ENCODE results near the gene WDR62. TPM values are rescaled to one million over a fixed set of nuclear protein-coding genes. Genes with fewer than 3 reads are reported as not detected.

The WDR62 gene
- total and polyA plus RNA-seq, 2 of the 8 experiments (the other 6 are each of a cell fraction or from before 2014, with no cell fraction given) = 28.2 to 39.5 TPM

DNA sequence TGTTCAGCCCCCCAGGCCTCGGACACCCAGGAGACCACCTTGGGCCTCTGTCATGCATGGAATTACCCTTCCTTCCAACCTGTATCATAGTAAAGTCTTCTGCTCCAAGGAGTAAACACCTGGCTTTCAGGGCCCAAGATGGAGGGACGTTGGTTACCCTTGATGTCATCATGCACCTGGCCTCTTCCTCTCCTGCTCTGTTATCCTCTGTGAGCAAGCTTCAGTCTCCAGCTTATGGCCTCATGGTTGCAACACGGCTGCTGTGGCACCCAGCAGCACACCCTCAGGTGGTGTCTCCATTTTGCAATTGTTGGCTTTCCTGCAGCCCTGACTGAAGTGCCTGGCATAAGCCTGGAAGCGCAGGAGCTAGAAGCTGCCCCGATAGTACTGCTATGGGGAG, 52.3 kb downstream of the WDR62 start:
- Histone ChIP-seq H2BK20ac (ENCODE audit: low read length) (no peak overlapping the region), H3K56ac (replicated peaks; ENCODE audit: insufficient read length, low read depth, low read length) (no peak overlapping the region), H3K14ac (ENCODE audit: insufficient read length) (no peak overlapping the region), H2BK15ac (ENCODE audit: low read length) (no peak overlapping the region), H3K79me2 (ENCODE audit: control insufficient read depth in 1 of 2, insufficient read depth in 2 of 2, low read length in 2 of 2) (no peaks in the 10 kb centered on the region), H3K18ac (ENCODE audit: extremely low read depth, low read length) (no peak overlapping the region), H3K9ac (replicated peaks in 1 of 4; ENCODE audit: extremely low read depth in 1 of 4, low read depth in 3 of 4, low read length in 3 of 4) (no peak overlapping the region), H3K36me3 (ENCODE audit: control insufficient read depth in 2 of 4, insufficient read depth in 4 of 4, low read length in 3 of 4) (peaks cover 12 to 32% (median 27%) of the 10 kb centered on the region in 4 experiments; a peak in 7 of 8 replicates), H4K5ac (ENCODE audit: insufficient read length, low read depth, low read length) (no peak overlapping the region), H4K20me1 (replicated peaks in 1 of 2; ENCODE audit: control insufficient read depth in 1 of 2, insufficient read depth in 2 of 2, low read length in 2 of 2) (peaks cover 0 to 5% of the 10 kb centered on the region in 2 experiments), H3K23ac (ENCODE audit: insufficient read length) (no peak overlapping the region), H3K23me2 (ENCODE audit: low read depth, low read length) (no peaks in the 10 kb centered on the region), H3K4me3 (ENCODE audit: extremely low read depth in 1 of 4, insufficient read depth in 2 of 4, low read depth in 3 of 4, low read length in 4 of 4) (no peak overlapping the region), H4K91ac (replicated peaks; ENCODE audit: insufficient read length, low read length) (no peak overlapping the region), H2AFZ (ENCODE audit: low read length) (no peak overlapping the region), H3K27me3 (replicated peaks in 1 of 4; ENCODE audit: control insufficient read depth in 3 of 4, extremely low read depth in 1 of 4, insufficient read depth in 3 of 4, low read length in 3 of 4) (no peaks in the 10 kb centered on the region), H3K79me1 (ENCODE audit: low read depth, low read length) (no peaks in the 10 kb centered on the region; the same call in 1 of the 2 replicates), H3K4me1 (replicated peaks in 1 of 4; ENCODE audit: control insufficient read depth in 3 of 4, insufficient read depth in 4 of 4, low read length in 3 of 4) (peaks cover 8 to 18% (median 12%) of the 10 kb centered on the region in 4 experiments), H3K4me2 (ENCODE audit: insufficient read depth in 1 of 2, low read depth in 2 of 2, low read length in 2 of 2) (no peak overlapping the region), H2AK5ac (ENCODE audit: low read depth, low read length) (no peak overlapping the region), H2BK120ac (replicated peaks; ENCODE audit: low read depth, low read length) (no peak overlapping the region), H3K9me3 (ENCODE audit: insufficient read depth in 2 of 2, low read depth in 1 of 2, low read length in 1 of 2) (no peaks in the 10 kb centered on the region), H3K27ac (ENCODE audit: low read depth, low read length) (no peak overlapping the region), H2BK5ac (ENCODE audit: low read depth, low read length) (no peak overlapping the region), H2BK12ac (ENCODE audit: low read depth, low read length) (no peak overlapping the region), H4K8ac (ENCODE audit: extremely low read depth, insufficient read depth, low read length) (no peak overlapping the region), H3K4ac (replicated peaks; ENCODE audit: insufficient read length, low read depth, low read length) (no peak overlapping the region)
- POLR2A ChIA-PET (ENCODE audit: partially characterized antibody) = interaction anchor here (1.3 kb wide), 1 partner anchor 43 kb away, joined by 3 read pairs; no protein-coding TSS in a partner anchor
- TF ChIP-seq MAFK (IDR thresholded peaks at IDR 0.05; ENCODE audit: low read depth, low read length) = no peak
- no peak for TF ChIP-seq SUZ12 (IDR thresholded peaks at IDR 0.05; ENCODE audit: low read length)
- no peak for TF ChIP-seq SIRT6 (IDR thresholded peaks at IDR 0.05; ENCODE audit: low read length)
- CTCF ChIA-PET (ENCODE audit: partially characterized antibody) = interaction anchor here (0.5 to 1.4 kb wide), 3 partner anchors 22 to 48 kb away, joined by 3 read pairs; no protein-coding TSS in a partner anchor
- 93% methylated on average over 5 of the region's 5 CpGs; no CpG with 5 or more reads in 1 of the 2 experiments for WGBS, 2 experiments (ENCODE audit: extremely low coverage in 1 of 2, insufficient coverage in 1 of 2, insufficient read length in 1 of 2, insufficient replicate concordance in 2 of 2, low coverage in 1 of 2, low lambda C conversion rate in 2 of 2, missing lambda C conversion rate in 1 of 2)
- FAIRE-seq (no peak), DNase-seq (ENCODE audit: low read depth in 1 of 2, low spot score in 2 of 2) (no peak)
